GM23338 (cell line): Measurements from ENCODE around the gene FKBP2. TPM values are rescaled to one million over a fixed set of nuclear protein-coding genes. Genes with fewer than 3 reads are reported as not detected.

Source experiments
- ATAC-seq: fragments of 200-7000 bp; cut with Tn5 transposase; 3 replicates; pipeline ENCODE4 v1.9.1; 2020
- DNase-seq: peaks from one replicate; pipeline ENCODE4 v3.0.0-alpha.2; 2015; ENCODE audit warnings: low spot score
- H2AFZ ChIP-seq: fragments of 200-600 bp; sonication (generic); 2 replicates; pipeline ENCODE4 v1.8.0; 2016; ENCODE audit warnings: antibody characterized with exemption, mild to moderate bottlenecking, moderate library complexity
- H3F3A ChIP-seq: fragments of 200-600 bp; sonication (generic); replicated peaks from 2 replicates; pipeline ENCODE4 v1.8.0; 2017; ENCODE audit warnings: antibody characterized with exemption, mixed run types, low read depth
- H3K27ac ChIP-seq: fragments of 200-600 bp; sonication (generic); 2 replicates; pipeline ENCODE4 v1.6.1; 2016; ENCODE audit warnings: low read depth
- H3K27me3 ChIP-seq: fragments of 200-600 bp; sonication (generic); 2 replicates; pipeline ENCODE4 v1.8.0; 2016; ENCODE audit warnings: mild to moderate bottlenecking, mixed run types, moderate library complexity; ENCODE audit not compliant: insufficient read depth
- H3K36me3 ChIP-seq: fragments of 200-600 bp; sonication (generic); 2 replicates; pipeline ENCODE4 v1.8.0; 2016; ENCODE audit warnings: mild to moderate bottlenecking; ENCODE audit not compliant: insufficient read depth
- H3K4me1 ChIP-seq: fragments of 200-600 bp; sonication (generic); 2 replicates; pipeline ENCODE4 v1.8.0; 2016; ENCODE audit warnings: mild to moderate bottlenecking, moderate library complexity; ENCODE audit not compliant: insufficient read depth
- H3K4me2 ChIP-seq: fragments of 200-600 bp; sonication (generic); 2 replicates; pipeline ENCODE4 v1.7.1; 2017; ENCODE audit warnings: mixed run types
- H3K4me3 ChIP-seq: fragments of 200-600 bp; sonication (generic); 2 replicates; pipeline ENCODE4 v1.6.1; 2016; ENCODE audit warnings: mixed run types
- H3K79me2 ChIP-seq: fragments of 200-600 bp; sonication (generic); replicated peaks from 2 replicates; pipeline ENCODE4 v1.8.0; 2017; ENCODE audit warnings: mild to moderate bottlenecking; ENCODE audit not compliant: insufficient read depth
- H3K9me2 ChIP-seq: fragments of 200-600 bp; sonication (generic); 2 replicates; pipeline ENCODE4 v1.8.0; 2017; ENCODE audit not compliant: insufficient read depth
- H4K20me1 ChIP-seq: fragments of 200-600 bp; sonication (generic); replicated peaks from 2 replicates; pipeline ENCODE4 v1.8.0; 2017; ENCODE audit warnings: mild to moderate bottlenecking; ENCODE audit not compliant: insufficient read depth
- H3K27ac Mint-ChIP-seq: 2 replicates; pipeline ENCODE4 v1.8.0; 2020; ENCODE audit warnings: inconsistent platforms, mild to moderate bottlenecking, moderate library complexity, mixed read lengths
- H3K27me3 Mint-ChIP-seq: 3 replicates; pipeline ENCODE4 v1.8.0; 2022; ENCODE audit warnings: low read depth, mild to moderate bottlenecking, moderate library complexity, mixed read lengths, inconsistent platforms; ENCODE audit not compliant: insufficient read depth, poor library complexity
- H3K36me3 Mint-ChIP-seq: 3 replicates; pipeline ENCODE4 v1.8.0; 2021; ENCODE audit warnings: low read depth, mild to moderate bottlenecking, inconsistent platforms, moderate library complexity, mixed read lengths
- H3K4me1 Mint-ChIP-seq: 3 replicates; pipeline ENCODE4 v1.8.0; 2020; ENCODE audit warnings: mild to moderate bottlenecking, inconsistent platforms, mixed read lengths
- H3K4me3 Mint-ChIP-seq: 3 replicates; pipeline ENCODE4 v1.8.0; 2021; ENCODE audit warnings: moderate library complexity, mild to moderate bottlenecking, inconsistent platforms, mixed read lengths
- H3K9me3 Mint-ChIP-seq: 3 replicates; pipeline ENCODE4 v1.8.0; 2020; ENCODE audit warnings: moderate library complexity, mild to moderate bottlenecking, inconsistent platforms, mixed read lengths
- CREB1 ChIP-seq: fragments of 250-450 bp; sonication (Bioruptor Pico); IDR thresholded peaks from 2 replicates; pipeline ENCODE4 v1.5.0; 2020; ENCODE audit warnings: low read depth, mild to moderate bottlenecking, moderate library complexity
- ETS1 ChIP-seq: IDR thresholded peaks from 2 replicates; pipeline ENCODE4 v1.6.1; 2016; ENCODE audit warnings: antibody characterized with exemption
- EZH2 ChIP-seq: fragments of 200-600 bp; sonication (generic); IDR thresholded peaks from one replicate; pipeline ENCODE4 v1.8.0; 2017; ENCODE audit warnings: antibody characterized with exemption, mild to moderate bottlenecking, low read depth; ENCODE audit not compliant: unreplicated experiment
- JUNB ChIP-seq: IDR thresholded peaks from one replicate; pipeline ENCODE4 v1.6.1; 2016; ENCODE audit warnings: antibody characterized with exemption; ENCODE audit not compliant: unreplicated experiment
- NANOG ChIP-seq: IDR thresholded peaks from 2 replicates; pipeline ENCODE4 v1.6.1; 2016; ENCODE audit warnings: antibody characterized with exemption, borderline replicate concordance
- POLR2AphosphoS5 ChIP-seq: IDR thresholded peaks from 2 replicates; pipeline ENCODE4 v1.6.1; 2016; ENCODE audit warnings: antibody characterized with exemption, low read depth
- STAT1 ChIP-seq: IDR thresholded peaks from one replicate; pipeline ENCODE4 v1.6.1; 2016; ENCODE audit warnings: antibody characterized with exemption; ENCODE audit not compliant: unreplicated experiment
- ZNF114 ChIP-seq: fragments of 250-450 bp; sonication (Bioruptor Pico); IDR thresholded peaks from 2 replicates; pipeline ENCODE4 v1.5.0; 2020; ENCODE audit warnings: mild to moderate bottlenecking, moderate library complexity
- ZNF331 ChIP-seq: fragments of 250-450 bp; sonication (Bioruptor Pico); IDR thresholded peaks from 2 replicates; pipeline ENCODE4 v1.5.0; 2020; ENCODE audit warnings: low read depth, mild to moderate bottlenecking, moderate library complexity
- ZNF462 ChIP-seq: fragments of 250-450 bp; sonication (Bioruptor Pico); IDR thresholded peaks from 2 replicates; pipeline ENCODE4 v1.5.0; 2020; ENCODE audit warnings: mild to moderate bottlenecking, moderate library complexity
- polyA plus RNA-seq: library from polyadenylated mRNA; unstranded; fragments of >200 nt; fragmentation: Nextera tagmentation; extraction: Ambion mirVana; gene quantifications from 2 replicates; pipeline ENCODE4 v1.2.1, GENCODE V29; 2016
- total RNA-seq: library from RNA; depleted of rRNA; stranded (reverse); fragments of >200 nt; shearing (Covaris generic); gene quantifications from 2 replicates; pipeline ENCODE4 v1.2.3, GENCODE V29; 2014

Gene FKBP2
- total and polyA plus RNA-seq, 2 experiments from 2014 or later = 31.4 to 201 TPM

- no peak for TF ChIP-seq JUNB
- no peak for TF ChIP-seq POLR2AphosphoS5
- TF ChIP-seq STAT1 = no peak
- TF ChIP-seq ZNF462 (CRISPR knock-in tag) = no peak
- TF ChIP-seq NANOG = no peak
Observed at GRCh38 chr11:64192434-64192833, 48.5 kb upstream of the FKBP2 start (continued).

DNA sequence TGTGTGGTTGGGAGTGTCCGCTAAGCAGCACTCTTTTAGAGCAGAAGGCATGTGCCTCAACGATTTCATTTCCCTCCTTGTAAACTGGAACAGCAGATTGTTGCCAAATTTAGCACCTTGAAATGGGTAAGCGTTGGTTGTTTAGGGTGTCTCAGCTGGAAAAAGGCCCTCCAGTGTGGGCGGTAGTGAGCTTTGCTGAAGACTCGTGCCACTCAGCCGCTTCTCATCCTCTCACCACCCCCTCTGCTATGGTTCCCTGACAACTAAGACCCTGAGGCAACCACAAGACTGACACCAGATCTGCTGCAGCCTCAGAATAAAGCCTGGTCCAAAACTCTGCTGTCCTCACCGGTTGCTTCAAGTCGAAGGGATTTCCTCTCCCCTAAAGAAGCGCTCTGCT is 44.3 kb upstream of the FKBP2 start:
- Histone ChIP-seq H4K20me1 (peaks cover 70% of the 10 kb centered on the region), H3K4me2 (no peak overlapping the region), H3K4me3 (no peak overlapping the region), H3K9me2 (no peaks in the 10 kb centered on the region), H3F3A (peaks cover 66% of the 10 kb centered on the region), H3K27me3 (no peaks in the 10 kb centered on the region), H2AFZ (no peak overlapping the region), H3K36me3 (peaks cover 88% of the 10 kb centered on the region), H3K79me2 (peaks cover 18% of the 10 kb centered on the region; the same call in 1 of the 2 replicates), H3K27ac (no peak overlapping the region), H3K4me1 (no peaks in the 10 kb centered on the region)
- DNase-seq (no peak), ATAC-seq (no peak)
- Mint-ChIP-seq H3K4me3 (no peak overlapping the region), H3K27ac (no peak overlapping the region), H3K9me3 (no peaks in the 10 kb centered on the region), H3K27me3 (peaks cover 2% of the 10 kb centered on the region), H3K4me1 (no peaks in the 10 kb centered on the region), H3K36me3 (peaks cover 94% of the 10 kb centered on the region)
- TF ChIP-seq STAT1 (no peak), CREB1 (no peak), ZNF114 (CRISPR knock-in tag) (no peak), ZNF331 (CRISPR knock-in tag) (no peak), ZNF462 (CRISPR knock-in tag) (no peak), EZH2 (no peak), POLR2AphosphoS5 (no peak), ETS1 (no peak)
